Skeletal muscle tissue (tissue), 4 donors: Measurements from ENCODE around the gene EPHA6. TPM values are rescaled to one million over a fixed set of nuclear protein-coding genes. Genes with fewer than 3 reads are reported as not detected.
"Not testable (repeated sequence)": the region's sequence is repeated elsewhere in the genome, so short reads cannot be mapped to it uniquely, and the experiment has no call there.

ENCODE experiments used
- H3K27ac ChIP-seq: one replicate; pipeline ENCODE4 v1.7.0; 2013; ENCODE audit warnings: mild to moderate bottlenecking, low read depth, low read length, inconsistent platforms
- H3K27me3 ChIP-seq, 3 donors: one replicate each; pipeline ENCODE4 v1.7.0; 2013; ENCODE audit warnings: low read length in 3 of 3; ENCODE audit not compliant: control insufficient read depth in 3 of 3, insufficient read depth in 3 of 3
- H3K36me3 ChIP-seq, 3 donors: one replicate each; pipeline ENCODE4 v1.7.0; 2013; ENCODE audit warnings: low read length in 3 of 3; ENCODE audit not compliant: control insufficient read depth in 3 of 3, insufficient read depth in 3 of 3
- H3K4me1 ChIP-seq, 3 donors: one replicate each; pipeline ENCODE4 v1.7.0; 2013; ENCODE audit warnings: low read length in 3 of 3, mild to moderate bottlenecking in 3 of 3; ENCODE audit not compliant: control insufficient read depth in 3 of 3, insufficient read depth in 3 of 3
- H3K4me3 ChIP-seq, 3 donors: one replicate each; pipeline ENCODE4 v1.7.0; 2013; ENCODE audit warnings: low read length in 3 of 3
- H3K9ac ChIP-seq, 3 donors: one replicate each; pipeline ENCODE4 v1.7.0; 2013; ENCODE audit warnings: low read length in 3 of 3, mild to moderate bottlenecking in 3 of 3, moderate library complexity in 2 of 3, low read depth in 1 of 3
- H3K9me3 ChIP-seq, 3 donors: one replicate each; pipeline ENCODE4 v1.7.0; 2013; ENCODE audit warnings: low read length in 3 of 3; ENCODE audit not compliant: control insufficient read depth in 3 of 3
- total RNA-seq: library from RNA; depleted of rRNA; stranded (reverse); fragments of >200 nt; gene quantifications from one replicate; pipeline ENCODE4 v1.2.3, GENCODE V29; 2014
- donor health status: Osteomylitis.

Gene EPHA6
- total RNA-seq, 1 donor from 2014 or later: 0.52 TPM

- Histone ChIP-seq H3K27me3 (no peaks in the 10 kb centered on the region), H3K9ac (no peak overlapping the region), H3K4me3 (no peak overlapping the region), H3K9me3 (no peaks in the 10 kb centered on the region), H3K27ac (no peak overlapping the region), H3K36me3 (no peaks in the 10 kb centered on the region), H3K4me1 (no peaks in the 10 kb centered on the region)
Observed at GRCh38 chr3:97439373-97439772, 625.0 kb downstream of the EPHA6 start.

GRCh38 chr3:97464035-97464434 is 649.6 kb downstream of the EPHA6 start:
- no peaks in the 10 kb centered on the region for H3K4me1 ChIP-seq
- no peaks in the 10 kb centered on the region for H3K9me3 ChIP-seq
- H3K36me3 ChIP-seq: no peaks in the 10 kb centered on the region
- H3K27me3 ChIP-seq: no peaks in the 10 kb centered on the region
- no peak overlapping the region for H3K9ac ChIP-seq
- H3K4me3 ChIP-seq: no peak overlapping the region
- no peak overlapping the region for H3K27ac ChIP-seq

DNA sequence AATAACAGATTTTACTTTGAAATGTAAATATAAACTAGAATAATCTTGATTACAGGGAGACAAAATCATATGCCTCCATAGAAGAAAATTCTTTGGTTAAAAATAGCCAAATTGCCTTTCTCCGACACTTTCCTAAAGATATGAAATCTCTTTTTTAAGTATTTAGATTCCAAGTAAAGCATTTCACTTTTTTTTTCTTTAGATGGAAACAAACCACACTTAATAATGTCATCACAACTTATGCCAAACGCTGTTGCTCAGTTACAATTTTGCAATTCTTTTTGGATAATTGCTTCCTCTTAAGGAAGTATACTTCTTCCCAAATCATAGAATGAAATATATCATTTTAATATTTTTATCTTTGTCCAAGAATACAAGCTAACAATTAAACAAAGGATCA is 656.1 kb downstream of the EPHA6 start:
- no peak overlapping the region for H3K27ac ChIP-seq
- H3K4me3 ChIP-seq: no peak overlapping the region
- no peaks in the 10 kb centered on the region for H3K27me3 ChIP-seq
- H3K9me3 ChIP-seq: no peaks in the 10 kb centered on the region
- H3K36me3 ChIP-seq: no peaks in the 10 kb centered on the region
- H3K4me1 ChIP-seq: no peaks in the 10 kb centered on the region
- H3K9ac ChIP-seq: no peak overlapping the region

DNA sequence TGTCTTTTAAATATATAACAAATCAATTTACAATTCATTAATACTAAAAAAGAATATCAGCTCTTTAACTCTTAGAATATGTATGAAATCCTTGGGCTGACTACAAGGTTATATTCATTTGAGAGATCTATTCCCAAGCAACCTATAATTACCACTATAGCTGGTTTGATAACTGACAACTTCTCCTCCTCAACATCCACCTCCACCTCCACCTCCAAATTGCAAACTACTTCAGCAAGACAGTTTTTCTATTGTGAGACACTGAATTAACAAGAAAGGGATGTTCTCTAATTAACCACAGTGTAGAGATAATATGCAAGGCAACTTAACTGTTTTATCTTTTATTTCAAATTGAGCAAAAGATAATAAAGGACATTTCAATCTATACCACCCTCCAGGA is 665.3 kb downstream of the EPHA6 start:
- no peaks in the 10 kb centered on the region for H3K36me3 ChIP-seq
- H3K27ac ChIP-seq: no peak overlapping the region
- H3K9me3 ChIP-seq: no peaks in the 10 kb centered on the region

GRCh38 chr3:97480696-97481289 is 666.4 kb downstream of the EPHA6 start:
- not testable (repeated sequence) for H3K9me3 ChIP-seq, H3K4me3 ChIP-seq, H3K27ac ChIP-seq

More for the DNA sequence above, 665.3 kb downstream of the EPHA6 start:
- H3K4me3 ChIP-seq: no peak overlapping the region
- H3K4me1 ChIP-seq: no peaks in the 10 kb centered on the region
- H3K27me3 ChIP-seq: no peaks in the 10 kb centered on the region
- H3K9ac ChIP-seq: no peak overlapping the region

DNA sequence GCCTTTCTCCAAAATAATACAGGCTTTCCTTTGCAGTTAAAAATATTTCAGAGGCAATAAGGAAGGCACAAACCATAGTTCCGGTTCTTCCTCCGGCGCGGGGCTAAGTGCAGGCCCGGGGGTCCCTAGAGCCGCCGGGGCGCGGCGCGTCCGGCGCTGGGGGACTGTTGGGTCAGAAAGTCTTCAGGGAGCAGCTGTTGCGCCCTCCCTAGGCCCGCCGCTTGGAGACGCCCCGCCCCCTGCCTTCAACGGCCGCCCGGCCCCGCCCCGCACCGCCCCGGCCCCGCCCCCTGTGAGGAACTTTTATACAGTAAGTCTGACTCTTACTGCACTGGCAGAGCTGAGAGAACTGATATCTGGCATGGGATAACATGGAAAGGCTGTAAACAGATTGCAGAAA is 667.0 kb downstream of the EPHA6 start:
- Histone ChIP-seq H3K4me1 (no peaks in the 10 kb centered on the region), H3K4me3 (no peak overlapping the region), H3K27ac (no peak overlapping the region), H3K9me3 (no peaks in the 10 kb centered on the region), H3K9ac (no peak overlapping the region), H3K36me3 (no peaks in the 10 kb centered on the region), H3K27me3 (no peaks in the 10 kb centered on the region)

More at GRCh38 chr3:97480696-97481289, 666.4 kb downstream of the EPHA6 start:
- H3K9ac ChIP-seq, H3K4me1 ChIP-seq, H3K36me3 ChIP-seq, H3K27me3 ChIP-seq: not testable (repeated sequence)

GRCh38 chr3:97485206-97485605 is 670.8 kb downstream of the EPHA6 start:
- Histone ChIP-seq H3K27ac (no peak overlapping the region), H3K27me3 (no peaks in the 10 kb centered on the region), H3K4me1 (no peaks in the 10 kb centered on the region), H3K9ac (no peak overlapping the region), H3K9me3 (no peaks in the 10 kb centered on the region), H3K36me3 (no peaks in the 10 kb centered on the region), H3K4me3 (no peak overlapping the region)

- no peaks in the 10 kb centered on the region for H3K9me3 ChIP-seq
- no peaks in the 10 kb centered on the region for H3K36me3 ChIP-seq
- H3K27me3 ChIP-seq: no peaks in the 10 kb centered on the region
- H3K4me1 ChIP-seq: no peaks in the 10 kb centered on the region
- no peak overlapping the region for H3K9ac ChIP-seq
- H3K27ac ChIP-seq: no peak overlapping the region
- H3K4me3 ChIP-seq: no peak overlapping the region
Observed at GRCh38 chr3:97487587-97487986, 673.2 kb downstream of the EPHA6 start.

- Histone ChIP-seq H3K9ac (no peak overlapping the region), H3K4me3 (no peak overlapping the region), H3K36me3 (no peaks in the 10 kb centered on the region), H3K4me1 (no peaks in the 10 kb centered on the region), H3K27ac (no peak overlapping the region), H3K27me3 (no peaks in the 10 kb centered on the region), H3K9me3 (no peaks in the 10 kb centered on the region)
Observed at GRCh38 chr3:97488741-97489140, 674.3 kb downstream of the EPHA6 start.

DNA sequence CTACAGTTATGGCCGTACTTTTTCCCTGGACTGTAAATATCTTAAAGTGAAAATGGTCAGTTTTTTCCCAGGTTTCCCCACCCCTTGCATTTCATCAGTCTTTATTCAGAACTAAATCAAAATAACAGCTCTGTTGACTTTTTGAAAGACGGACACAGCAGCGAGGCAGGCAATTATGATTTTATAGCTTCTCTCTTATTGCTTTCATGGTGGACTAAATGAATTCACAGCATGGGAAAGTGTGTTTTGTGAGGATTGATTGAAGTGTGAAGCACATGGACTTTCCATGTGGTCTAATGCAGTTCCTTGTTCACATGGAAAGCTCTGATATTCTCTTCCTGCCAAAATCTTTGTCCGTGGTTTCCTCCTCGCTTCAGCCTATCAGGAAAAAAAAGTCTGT is 681.5 kb downstream of the EPHA6 start:
- Histone ChIP-seq H3K9ac (no peak overlapping the region), H3K36me3 (no peaks in the 10 kb centered on the region), H3K27ac (no peak overlapping the region), H3K9me3 (no peaks in the 10 kb centered on the region), H3K4me3 (no peak overlapping the region), H3K27me3 (no peaks in the 10 kb centered on the region), H3K4me1 (no peaks in the 10 kb centered on the region)

GRCh38 chr3:97497138-97497537 is 682.7 kb downstream of the EPHA6 start:
- Histone ChIP-seq H3K27ac (no peak overlapping the region), H3K4me1 (no peaks in the 10 kb centered on the region), H3K9ac (no peak overlapping the region), H3K36me3 (no peaks in the 10 kb centered on the region), H3K27me3 (no peaks in the 10 kb centered on the region), H3K9me3 (no peaks in the 10 kb centered on the region), H3K4me3 (no peak overlapping the region)
